K562 (cell line): ENCODE data around the gene CBFA2T2. TPM values are rescaled to one million over a fixed set of nuclear protein-coding genes. Genes with fewer than 3 reads are reported as not detected.

Source experiments
- ATAC-seq: fragments of 200-7000 bp; cut with Tn5 transposase; 3 replicates; pipeline ENCODE4 v1.9.1; 2020; ENCODE audit warnings: moderate library complexity
- BruUV-seq: library from RNA; stranded (reverse); fragments of 400-500 nt; replicated peaks from 2 replicates; lab custom pipeline; 2021; lab: Mats Ljungman, UMichigan
- CTCF ChIA-PET: fragments of 300-600 bp; formaldehyde crosslinking; extraction: SDS; loops from one replicate; lab custom pipeline; 2021; ENCODE audit warnings: low intra/inter-chr PET ratio; lab: Yijun Ruan, JAX
- POLR2A ChIA-PET: fragments of 300-600, 350-650 bp; sonication (Branson Sonifier 250); formaldehyde crosslinking; extraction: SDS; loops from one replicate; lab custom pipeline; 2021; ENCODE audit warnings: antibody characterized with exemption, inconsistent platforms; lab: Yijun Ruan, JAX
- DNase-seq, 4 experiments: peaks; one replicate each; pipeline versions ENCODE4 v3.0.0 to v3.0.0-alpha.2; 2011 to 2018; ENCODE audit warnings: low spot score in 3 of 4, mixed read lengths in 3 of 4; ENCODE audit errors: extremely low read depth in 1 of 4
- FAIRE-seq: peaks from 2 replicates; lab custom pipeline; 2011; peaks lifted over from hg19 to GRCh38; lab: Jason Lieb, UNC
- H2AFZ ChIP-seq: 2 replicates; pipeline ENCODE4 v1.6.0; 2011; ENCODE audit warnings: low read depth, low read length, control low read depth, inconsistent platforms
- H3K27ac ChIP-seq: fragments of 200-600 bp; 3 replicates; pipeline ENCODE4 v1.8.0; 2011; ENCODE audit warnings: low read depth, mild to moderate bottlenecking, control low read depth, inconsistent platforms, low read length, moderate library complexity, mixed read lengths; ENCODE audit errors: extremely low read depth
- H3K27me3 ChIP-seq, 2 experiments: fragments of 300-600 bp in 1 of 2; 2 replicates in 1 of 2; 3 replicates in 1 of 2; pipeline versions ENCODE4 v1.6.0 to v1.8.0; 2011; ENCODE audit warnings: inconsistent platforms in 2 of 2, low read length in 2 of 2, mild to moderate bottlenecking in 1 of 2, mixed read lengths in 1 of 2, moderate library complexity in 1 of 2; ENCODE audit not compliant: control insufficient read depth in 2 of 2, insufficient read depth in 2 of 2
- H3K36me3 ChIP-seq: fragments of 300-600 bp; 3 replicates; pipeline ENCODE4 v1.8.0; 2011; ENCODE audit warnings: mild to moderate bottlenecking, low read length, inconsistent platforms; ENCODE audit not compliant: control insufficient read depth, insufficient read depth
- H3K4me1 ChIP-seq, 2 experiments: fragments of 200-600 bp in 1 of 2; replicated peaks in 1 of 2; 2 replicates in 1 of 2; 3 replicates in 1 of 2; pipeline versions ENCODE4 v1.5.1 to v1.8.0; 2011; ENCODE audit warnings: inconsistent platforms in 2 of 2, low read length in 2 of 2, mild to moderate bottlenecking in 1 of 2, mixed read lengths in 1 of 2, moderate library complexity in 1 of 2; ENCODE audit not compliant: control insufficient read depth in 2 of 2, insufficient read depth in 2 of 2
- H3K4me2 ChIP-seq: 2 replicates; pipeline ENCODE4 v1.6.1; 2011; ENCODE audit warnings: low read length, control low read depth, inconsistent platforms, mixed read lengths; ENCODE audit not compliant: insufficient read depth
- H3K4me3 ChIP-seq: fragments of 200-600 bp; sonication (generic), shearing (Covaris generic); 2 replicates; pipeline ENCODE4 v1.5.1; 2016; ENCODE audit warnings: control low read depth, inconsistent platforms
- H3K79me2 ChIP-seq: fragments of 200-600 bp; 3 replicates; pipeline ENCODE4 v1.8.0; 2011; ENCODE audit warnings: low read length, inconsistent platforms; ENCODE audit not compliant: control insufficient read depth, insufficient read depth
- H3K9ac ChIP-seq, 2 experiments: 2 replicates each; pipeline versions ENCODE4 v1.6.0 to v1.6.1; 2011; ENCODE audit warnings: low read depth in 2 of 2, low read length in 2 of 2, control low read depth in 1 of 2, inconsistent platforms in 1 of 2, mild to moderate bottlenecking in 1 of 2, mixed read lengths in 1 of 2; ENCODE audit not compliant: insufficient read depth in 1 of 2
- H3K9me1 ChIP-seq: one replicate; pipeline ENCODE4 v1.6.0; 2011; ENCODE audit warnings: inconsistent platforms, mild to moderate bottlenecking, low read length, moderate library complexity; ENCODE audit not compliant: control insufficient read depth, insufficient read depth
- H3K9me3 ChIP-seq: replicated peaks from 2 replicates; pipeline ENCODE4 v1.5.1; 2011; ENCODE audit warnings: low read depth, low read length, inconsistent platforms; ENCODE audit not compliant: control insufficient read depth, insufficient read depth
- H4K20me1 ChIP-seq: replicated peaks from 2 replicates; pipeline ENCODE4 v1.6.1; 2011; ENCODE audit warnings: low read length, inconsistent platforms, mixed read lengths; ENCODE audit not compliant: control insufficient read depth, insufficient read depth
- ATF4 ChIP-seq: fragments of 450-650 bp; formaldehyde crosslinking; IDR thresholded peaks from 2 replicates; pipeline ENCODE4 v1.4.0; 2022; ENCODE audit warnings: mild to moderate bottlenecking, moderate library complexity
- BRD4 ChIP-seq: fragments of 200-600 bp; sonication (generic); IDR thresholded peaks from 2 replicates; pipeline ENCODE4 v1.6.1; 2017; ENCODE audit warnings: inconsistent platforms
- HMG20A ChIP-seq: fragments of 450-650 bp; formaldehyde crosslinking; conservative IDR thresholded peaks from 2 replicates; pipeline ENCODE4 v1.4.0; 2020; ENCODE audit warnings: mild to moderate bottlenecking, mixed read lengths
- NFIX ChIP-seq: fragments of 250-450 bp; sonication (Bioruptor Pico); IDR thresholded peaks from 2 replicates; pipeline ENCODE4 v1.4.0; 2020; ENCODE audit warnings: low read depth, mild to moderate bottlenecking, moderate library complexity
- PHB2 ChIP-seq: fragments of 450-650 bp; IDR thresholded peaks from 2 replicates; pipeline ENCODE4 v1.6.1; 2017; ENCODE audit warnings: low read depth
- PPARD ChIP-seq: fragments of 250-450 bp; sonication (Bioruptor Pico); IDR thresholded peaks from 2 replicates; pipeline ENCODE4 v1.8.0; 2022; ENCODE audit warnings: inconsistent platforms, mild to moderate bottlenecking, moderate library complexity
- TAF9B ChIP-seq: fragments of 450-650 bp; IDR thresholded peaks from 2 replicates; pipeline ENCODE4 v1.6.1; 2018; ENCODE audit warnings: mild to moderate bottlenecking; ENCODE audit not compliant: partially characterized antibody
- TCFL5 ChIP-seq: fragments of 250-450 bp; sonication (Bioruptor Pico); conservative IDR thresholded peaks from 2 replicates; pipeline ENCODE4 v1.6.1; 2021; ENCODE audit warnings: mild to moderate bottlenecking, moderate library complexity, matching md5 sums
- THAP12 ChIP-seq: fragments of 250-450 bp; sonication (Bioruptor Pico); IDR thresholded peaks from 2 replicates; pipeline ENCODE4 v1.9.0; 2021; ENCODE audit warnings: mild to moderate bottlenecking, inconsistent platforms
- ZC3H4 ChIP-seq: sonication (generic); formaldehyde crosslinking; IDR thresholded peaks from 2 replicates; pipeline ENCODE4 v1.9.0; 2021; ENCODE audit warnings: missing genetic modification reagents, borderline replicate concordance
- ZFP91 ChIP-seq: sonication (generic); formaldehyde crosslinking; IDR thresholded peaks from 2 replicates; pipeline ENCODE4 v1.8.0; 2022; ENCODE audit warnings: mild to moderate bottlenecking, missing genetic modification reagents
- ZNF785 ChIP-seq: fragments of 250-450 bp; sonication (Bioruptor Pico); IDR thresholded peaks from 2 replicates; pipeline ENCODE4 v1.4.0; 2020; ENCODE audit warnings: mild to moderate bottlenecking
- WGBS: fragments of 100-300 bp; shearing (Covaris generic); methylation state at CpG from one replicate; pipeline ENCODE4 v1.1.6; 2016; ENCODE audit warnings: low coverage, mixed read lengths; ENCODE audit not compliant: insufficient coverage; ENCODE audit errors: missing lambda C conversion rate; 5-methylcytosine and 5-hydroxymethylcytosine counted together
- in situ Hi-C: fragments of 300-500 bp; cut with MboI; formaldehyde crosslinking; loops from 4 replicates; pipeline ENCODE4 v1.15.0; 2018; ENCODE audit warnings: inconsistent platforms, mixed read lengths
- intact Hi-C: fragments of 100-400 bp; cut with micrococcal nuclease; formaldehyde crosslinking; loops from 2 replicates; pipeline ENCODE4 v1.14.2; 2022
- polyA plus RNA-seq, 8 experiments: library from polyadenylated mRNA; depleted of rRNA in 4 of 8; stranded (reverse) in 5 of 8; unstranded in 3 of 8; fragments of >200 nt; fragmentation: Nextera tagmentation in 2 of 8; fragmentation: Illumina TruSeq in 1 of 8; extraction: Ambion mirVana in 2 of 8; extraction: Trizol in 1 of 8; gene quantifications; 2 replicates each; pipeline versions ENCODE4 v1.2.1 to v1.2.3, GENCODE V29; 2011 to 2014; ENCODE audit warnings: inconsistent platforms in 1 of 8, missing spikeins in 1 of 8
- total RNA-seq, 7 experiments: library from RNA; depleted of rRNA in 6 of 7; stranded (reverse); fragments of >200 nt in 6 of 7; fragmentation: Illumina TruSeq in 2 of 7; extraction: Trizol in 2 of 7; gene quantifications; 2 replicates each; pipeline versions ENCODE4 v1.2.1 to v1.2.3, GENCODE V29; 2011 to 2021; ENCODE audit warnings: low replicate concordance in 1 of 7
- TF ChIP-seq, protein P1 (sequence below): IDR thresholded peaks from 3 replicates; pipeline ENCODE4 v1.6.1; 2011; ENCODE audit warnings: borderline replicate concordance, mild to moderate bottlenecking, moderate library complexity; ENCODE audit not compliant: insufficient read length; ENCODE audit errors: extremely low read depth

The CBFA2T2 gene
- total and polyA plus RNA-seq, 9 of the 15 experiments (the other 6 are each of a cell fraction or from before 2014, with no cell fraction given), result 0.27 to 9.6 (median 5.8) TPM

GRCh38 chr20:33489495-33490022 lies 337 bp upstream of the CBFA2T2 start:
- in situ Hi-C loops (no loop called here), intact Hi-C loops (loop anchor here (5.0 kb wide), 1 partner anchor 503 kb away; the partner anchor contains the start of gene RALY)
- H3K4me2 ChIP-seq, result peak overlapping the region; percentile 82
- H3K4me1 ChIP-seq, result peaks cover 0 to 20% of the 10 kb centered on the region in 2 experiments; a peak in 3 of 5 replicates
- H3K9me3 ChIP-seq, result no peaks in the 10 kb centered on the region
- H4K20me1 ChIP-seq, result no peaks in the 10 kb centered on the region
- H3K27me3 ChIP-seq, result no peaks in the 10 kb centered on the region
- H2AFZ ChIP-seq, result peak overlapping the region; percentile 82
- WGBS, result 2% methylated on average over 31 of the region's 36 CpGs
- peaks cover 22% of the 10 kb centered on the region for H3K79me2 ChIP-seq
- ATAC-seq (peak; percentile 97), DNase-seq (peak; percentile 98 to 99 (median 99)), FAIRE-seq (peak; percentile 77)
- no peaks in the 10 kb centered on the region for H3K9me1 ChIP-seq
- peak overlapping the region; percentile 41 for H3K4me3 ChIP-seq
- BruUV-seq, result TSS peak; percentile 98
- peak overlapping the region; percentile 87 to 98 for H3K9ac ChIP-seq
- H3K27ac ChIP-seq, result peak overlapping the region; percentile 94
- H3K36me3 ChIP-seq, result no peaks in the 10 kb centered on the region
- ChIA-PET POLR2A (interaction anchor here (0.6 to 1.9 kb wide), 16 partner anchors 9 to 1291 kb away, joined by 3 to 7 read pairs (median 3); no protein-coding TSS in a partner anchor), CTCF (no interaction called here)
- no peak for TF ChIP-seq ZFP91 (CRISPR knock-in tag)
- no peak for TF ChIP-seq TCFL5 (CRISPR knock-in tag)
- no peak for TF ChIP-seq PHB2
- TF ChIP-seq TAF9B, result peak; percentile 67
- TF ChIP-seq THAP12, result peak; percentile 85; the same call in 1 of the 2 replicates
- no peak for TF ChIP-seq NFIX (CRISPR knock-in tag)
- no peak for TF ChIP-seq PPARD
- TF ChIP-seq BRD4, result no peak; the same call in 1 of the 2 replicates
- TF ChIP-seq ZNF785 (CRISPR knock-in tag), result no peak
- 0 out of 2 replicates have a peak, but pooled peaks have one; percentile 28 for TF ChIP-seq ATF4 (CRISPR knock-in tag)
- TF ChIP-seq, protein P1, sequence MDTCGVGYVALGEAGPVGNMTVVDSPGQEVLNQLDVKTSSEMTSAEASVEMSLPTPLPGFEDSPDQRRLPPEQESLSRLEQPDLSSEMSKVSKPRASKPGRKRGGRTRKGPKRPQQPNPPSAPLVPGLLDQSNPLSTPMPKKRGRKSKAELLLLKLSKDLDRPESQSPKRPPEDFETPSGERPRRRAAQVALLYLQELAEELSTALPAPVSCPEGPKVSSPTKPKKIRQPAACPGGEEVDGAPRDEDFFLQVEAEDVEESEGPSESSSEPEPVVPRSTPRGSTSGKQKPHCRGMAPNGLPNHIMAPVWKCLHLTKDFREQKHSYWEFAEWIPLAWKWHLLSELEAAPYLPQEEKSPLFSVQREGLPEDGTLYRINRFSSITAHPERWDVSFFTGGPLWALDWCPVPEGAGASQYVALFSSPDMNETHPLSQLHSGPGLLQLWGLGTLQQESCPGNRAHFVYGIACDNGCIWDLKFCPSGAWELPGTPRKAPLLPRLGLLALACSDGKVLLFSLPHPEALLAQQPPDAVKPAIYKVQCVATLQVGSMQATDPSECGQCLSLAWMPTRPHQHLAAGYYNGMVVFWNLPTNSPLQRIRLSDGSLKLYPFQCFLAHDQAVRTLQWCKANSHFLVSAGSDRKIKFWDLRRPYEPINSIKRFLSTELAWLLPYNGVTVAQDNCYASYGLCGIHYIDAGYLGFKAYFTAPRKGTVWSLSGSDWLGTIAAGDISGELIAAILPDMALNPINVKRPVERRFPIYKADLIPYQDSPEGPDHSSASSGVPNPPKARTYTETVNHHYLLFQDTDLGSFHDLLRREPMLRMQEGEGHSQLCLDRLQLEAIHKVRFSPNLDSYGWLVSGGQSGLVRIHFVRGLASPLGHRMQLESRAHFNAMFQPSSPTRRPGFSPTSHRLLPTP, result no peak
- no peak for TF ChIP-seq HMG20A (CRISPR knock-in tag)
- TF ChIP-seq ZC3H4, result no peak
